ENCODE data around the gene ACTR5.

Gene ACTR5

GRCh38 chr20:38729767-38730166, 18.5 kb upstream of the ACTR5 start:
- no peak for DNase-seq

GRCh38 chr20:38730167-38730988, 17.9 kb upstream of the ACTR5 start:
- DNase-seq = peak; percentile 24

DNA sequence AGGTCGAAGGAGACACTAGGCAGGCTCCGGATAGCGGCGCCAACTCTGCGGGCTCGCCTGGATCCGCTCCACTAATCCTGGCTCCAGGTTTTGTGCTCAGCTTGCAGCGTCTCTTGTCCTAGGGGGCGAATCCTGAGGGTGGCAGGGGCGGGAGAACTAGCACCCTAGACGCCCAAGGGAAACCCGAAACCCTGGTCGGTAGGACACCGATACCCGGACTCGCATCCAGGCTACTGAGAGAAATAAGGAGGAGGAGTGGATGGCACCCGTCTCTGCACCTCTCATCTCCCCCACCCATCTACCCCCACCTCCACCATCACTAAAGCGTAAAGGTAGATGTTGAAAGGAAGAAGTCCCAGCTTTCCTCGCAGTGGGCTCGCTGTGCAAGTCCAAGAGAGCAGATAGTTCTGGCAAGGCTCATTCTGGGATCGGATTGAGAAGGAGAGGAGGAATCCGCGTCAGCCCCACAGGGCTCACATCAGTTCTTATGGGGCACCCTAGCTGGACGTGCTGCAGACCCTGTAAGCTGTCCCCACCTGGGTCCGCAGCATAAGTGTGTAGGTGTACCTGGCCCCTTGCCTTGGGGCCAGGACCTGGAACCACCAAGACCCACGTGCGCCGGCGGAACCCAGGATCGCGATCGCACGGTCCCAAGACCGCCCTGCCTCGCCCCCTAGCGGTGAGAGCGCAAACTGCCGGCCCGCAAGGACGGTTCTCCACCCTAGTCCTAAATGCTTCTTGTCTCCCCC, 17.1 kb upstream of the ACTR5 start:
- peak; percentile 48 for DNase-seq

GRCh38 chr20:38731738-38732113, 16.5 kb upstream of the ACTR5 start:
- no peak for DNase-seq

DNA sequence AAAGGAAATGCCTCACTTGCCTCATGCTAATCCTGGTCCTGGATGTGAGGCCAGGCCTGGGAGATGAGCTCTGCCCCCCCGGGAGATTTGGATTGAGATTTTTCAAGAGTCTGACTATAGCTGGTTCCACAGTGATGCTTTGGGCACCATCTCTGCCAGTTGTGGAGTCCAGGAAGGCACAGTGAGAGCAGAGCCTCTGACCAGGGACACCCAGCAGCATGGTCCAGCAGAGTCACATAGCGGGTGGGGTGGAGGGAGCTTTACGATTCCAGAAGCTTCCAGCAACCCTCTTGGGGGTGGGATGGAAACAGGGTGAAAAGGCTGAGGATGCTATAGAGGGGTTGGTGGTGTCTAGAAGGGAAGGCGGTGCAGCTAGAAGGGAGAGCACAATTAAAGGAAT, 15.3 kb upstream of the ACTR5 start:
- no peak for DNase-seq

GRCh38 chr20:38735172-38735571, 13.1 kb upstream of the ACTR5 start:
- no peak for DNase-seq

GRCh38 chr20:38737887-38738286, 10.4 kb upstream of the ACTR5 start:
- no peak for DNase-seq

DNA sequence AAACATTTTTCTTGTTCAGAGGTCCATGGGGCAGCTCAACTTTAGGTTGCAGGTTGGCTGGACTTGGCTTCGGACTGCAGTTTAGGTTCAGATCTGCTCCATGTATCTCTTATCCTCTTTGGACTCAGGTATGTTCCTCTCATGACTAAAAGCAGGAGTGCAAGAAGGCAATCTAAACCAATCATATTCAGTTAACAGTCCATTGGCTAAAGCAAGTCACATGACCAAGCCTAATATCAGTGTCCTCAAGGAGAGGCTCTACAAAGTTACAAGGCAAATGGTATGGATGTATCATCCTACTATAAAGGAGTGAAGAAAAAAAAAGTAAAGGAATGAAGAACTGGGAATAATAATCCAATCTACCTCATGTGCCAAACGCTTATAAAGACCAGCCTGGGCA, 2.5 kb upstream of the ACTR5 start:
- no peak for DNase-seq

DNA sequence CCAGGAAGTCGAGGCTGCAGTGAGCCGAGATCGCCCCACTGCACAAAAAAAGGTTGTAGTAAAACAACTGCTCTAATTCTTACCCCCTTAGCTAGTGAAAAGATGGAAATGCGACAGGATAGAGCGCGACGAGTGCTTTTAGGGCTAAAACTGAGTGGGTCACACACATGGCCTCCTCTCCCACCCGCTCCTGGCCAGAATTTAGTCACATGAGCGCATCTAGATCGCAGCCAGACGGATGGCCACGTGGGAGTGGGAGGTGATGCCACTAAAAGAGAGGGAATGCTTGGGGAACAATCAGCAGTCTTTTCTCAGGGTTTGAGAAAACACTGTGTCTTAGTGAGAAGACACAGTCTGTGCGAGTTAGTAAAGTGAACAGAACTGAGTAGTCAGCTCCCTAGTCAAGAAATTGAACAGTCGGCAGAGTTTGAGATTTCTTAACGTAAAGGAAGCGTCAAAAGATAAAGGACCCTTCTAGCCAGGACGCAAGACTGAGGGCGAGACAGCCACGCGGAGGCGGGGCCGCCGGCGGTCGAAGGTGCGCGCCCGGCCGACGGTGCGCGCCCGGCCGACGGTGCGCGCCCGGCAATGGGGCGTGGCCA, 664 bp upstream of the ACTR5 start:
- DNase-seq = no peak

- peak; percentile 14 for DNase-seq
Measured at GRCh38 chr20:38748861-38749149, 545 bp downstream of the ACTR5 start.

- peak; percentile 3 for DNase-seq
Measured at GRCh38 chr20:38751360-38751976, 3.2 kb downstream of the ACTR5 start.

DNA sequence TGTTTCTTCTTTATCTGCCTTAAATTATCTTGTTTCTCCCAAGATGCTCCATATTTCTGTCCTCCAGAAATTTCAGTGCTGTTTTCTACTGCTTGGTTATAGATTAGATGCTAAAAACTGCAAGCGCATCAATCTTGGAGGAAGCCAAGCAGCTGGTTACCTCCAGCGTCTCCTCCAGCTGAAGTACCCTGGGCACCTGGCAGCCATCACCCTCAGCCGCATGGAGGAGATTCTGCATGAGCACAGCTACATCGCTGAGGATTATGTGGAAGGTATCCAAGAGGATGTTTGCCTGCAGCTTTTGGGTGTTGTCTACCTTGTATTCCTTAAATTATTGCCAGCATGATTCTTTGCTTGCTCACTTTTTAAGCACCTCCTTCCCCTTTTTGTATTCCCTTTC, 3.8 kb downstream of the ACTR5 start:
- DNase-seq = no peak

DNA sequence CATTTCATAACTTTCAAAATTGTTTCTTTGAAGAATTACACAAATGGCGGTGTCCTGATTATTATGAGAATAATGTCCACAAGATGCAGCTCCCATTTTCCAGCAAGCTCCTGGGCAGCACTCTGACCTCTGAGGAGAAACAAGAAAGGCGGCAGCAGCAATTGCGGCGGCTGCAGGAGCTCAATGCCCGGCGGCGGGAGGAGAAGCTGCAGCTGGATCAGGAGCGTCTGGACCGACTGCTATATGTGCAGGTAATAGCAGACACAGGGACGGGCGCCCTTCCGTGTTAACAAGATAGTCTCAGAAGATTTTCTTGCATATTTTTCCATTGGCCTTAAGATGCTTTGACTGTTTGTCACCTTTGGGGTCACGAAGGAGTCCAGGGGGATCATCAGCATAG, 6.7 kb downstream of the ACTR5 start:
- no peak for DNase-seq

- DNase-seq = no peak
Measured at GRCh38 chr20:38755324-38755910, 7.2 kb downstream of the ACTR5 start.

DNA sequence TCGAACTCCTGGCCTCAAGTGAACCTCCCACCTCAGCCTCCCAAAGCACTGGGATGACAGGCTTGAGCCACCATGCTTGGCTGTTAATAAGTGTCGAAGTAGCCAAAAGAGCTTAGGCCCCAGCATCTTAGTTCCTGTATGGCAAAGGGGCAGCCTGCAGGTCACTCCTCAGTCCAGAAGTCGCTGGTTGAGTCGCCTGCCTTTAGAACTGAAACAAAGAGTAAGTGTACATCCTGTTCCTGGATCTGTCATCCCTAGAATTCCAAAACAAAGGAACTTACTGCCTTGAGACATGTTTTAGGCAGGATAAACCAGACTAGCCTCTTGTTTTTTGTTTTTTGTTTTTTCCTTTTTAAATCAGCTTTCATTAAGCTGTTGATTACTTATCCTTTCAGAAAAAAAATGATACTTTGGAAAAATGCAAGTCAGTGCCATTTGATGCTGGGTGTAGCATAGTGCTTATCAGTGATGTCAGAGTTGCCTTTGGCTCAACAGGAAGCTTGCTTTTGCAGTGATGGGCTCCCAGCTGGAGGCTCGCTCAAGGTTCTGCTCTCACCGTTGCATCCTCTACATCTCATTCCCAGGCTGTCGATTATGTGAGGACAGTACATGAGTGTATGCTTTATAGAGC, 9.0 kb downstream of the ACTR5 start:
- DNase-seq = no peak

GRCh38 chr20:38759106-38759505, 10.8 kb downstream of the ACTR5 start:
- DNase-seq = no peak

DNA sequence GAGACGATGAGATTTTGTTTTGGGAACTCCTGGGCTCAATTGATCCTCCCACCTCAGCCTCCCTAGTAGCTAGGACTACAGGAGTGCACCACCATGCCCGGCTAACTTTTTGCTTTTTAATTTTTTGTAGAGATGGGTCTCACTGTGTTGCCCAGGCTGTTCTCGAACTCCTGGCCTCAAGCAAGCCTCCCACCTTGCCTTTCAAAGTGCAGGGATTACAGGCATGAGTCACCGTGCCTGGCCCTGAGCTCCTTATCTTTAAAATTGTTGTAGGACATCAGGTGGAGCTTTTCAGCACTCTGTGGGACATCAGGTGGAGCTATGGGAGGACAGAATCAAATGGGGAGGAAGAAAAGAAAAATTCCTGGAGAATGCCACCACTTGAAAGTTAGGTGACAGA, 12.7 kb downstream of the ACTR5 start:
- DNase-seq = no peak

DNA sequence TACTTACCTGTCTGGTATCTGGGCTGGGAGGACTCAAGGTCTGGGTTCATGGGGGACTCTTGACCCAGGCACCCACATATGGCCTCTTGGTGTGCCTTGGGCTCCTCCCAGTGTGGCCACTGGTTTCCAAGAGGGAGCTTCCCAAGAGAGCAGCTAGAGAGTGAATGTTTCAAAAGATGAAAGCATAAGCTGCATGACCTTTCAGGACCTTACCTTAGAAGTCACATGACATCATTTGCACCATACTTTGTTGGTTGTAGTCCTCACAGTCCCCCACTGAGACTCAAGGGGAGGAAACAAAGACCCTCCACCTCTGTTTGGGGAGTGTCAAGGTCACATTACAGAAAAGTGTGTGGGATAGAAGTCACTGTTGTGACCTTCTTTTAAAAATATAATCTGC, 13.9 kb downstream of the ACTR5 start:
- DNase-seq = no peak

GRCh38 chr20:38763616-38764015, 15.4 kb downstream of the ACTR5 start:
- DNase-seq = no peak

DNA sequence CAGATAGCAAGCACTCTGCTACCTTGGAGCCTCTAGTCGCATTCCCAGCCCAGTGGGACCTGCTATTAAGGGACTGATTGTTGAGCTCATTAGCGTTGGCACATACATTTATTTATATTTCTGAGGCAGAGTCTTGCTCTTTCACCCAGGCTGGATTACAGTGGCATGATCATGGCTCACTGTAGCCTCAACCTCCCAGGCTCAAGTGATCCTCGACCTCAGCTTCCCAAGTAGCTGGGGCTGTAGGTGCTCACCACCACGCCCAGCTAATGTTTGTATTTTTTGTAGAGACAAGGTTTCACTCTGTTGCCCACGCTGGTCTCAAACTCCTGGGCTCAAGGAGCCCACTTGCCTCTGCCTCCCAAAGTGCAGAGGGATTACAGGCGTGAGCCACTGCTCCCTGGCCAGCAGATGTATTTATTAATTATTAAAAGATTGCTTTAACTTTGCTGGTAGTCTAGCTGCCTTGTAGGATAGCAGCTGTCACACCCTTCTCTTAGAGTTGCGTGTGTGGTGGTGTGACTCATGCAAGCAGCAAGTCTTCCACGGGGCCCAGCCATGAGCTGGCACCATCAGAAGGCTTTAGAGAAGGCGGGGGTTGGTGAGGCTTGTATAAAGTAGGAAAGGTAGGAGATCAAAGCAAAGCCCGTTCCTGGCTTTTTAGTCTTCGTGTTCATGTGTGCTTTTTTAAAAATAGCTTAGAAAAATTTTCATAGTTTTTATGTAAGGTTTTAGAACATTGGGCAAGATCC, 16.5 kb downstream of the ACTR5 start:
- no peak for DNase-seq

GRCh38 chr20:38766071-38766470, 17.8 kb downstream of the ACTR5 start:
- DNase-seq = no peak

All from DMS79 treated with DMSO at 0.1 percent for 48 hours (cell line).